Endodermal cell (in vitro differentiated cells): ENCODE data around the gene CCDC24. TPM values are rescaled to one million over a fixed set of nuclear protein-coding genes. Genes with fewer than 3 reads are reported as not detected.

Experiments
- DNase-seq: peaks from one replicate; pipeline ENCODE4 v3.0.0-alpha.2; 2017
- H3K27ac ChIP-seq: 2 replicates; pipeline ENCODE4 v1.5.1; 2013; ENCODE audit warnings: mild to moderate bottlenecking, low read depth, low read length, moderate library complexity
- H3K27me3 ChIP-seq: 2 replicates; pipeline ENCODE4 v1.6.1; 2013; ENCODE audit warnings: mild to moderate bottlenecking, low read length, moderate library complexity; ENCODE audit not compliant: insufficient read depth, control insufficient read depth, poor library complexity, severe bottlenecking
- H3K36me3 ChIP-seq: 2 replicates; pipeline ENCODE4 v1.7.0; 2013; ENCODE audit warnings: mild to moderate bottlenecking, low read length, moderate library complexity; ENCODE audit not compliant: control insufficient read depth, insufficient read depth
- H3K4me1 ChIP-seq: one replicate; pipeline ENCODE4 v1.7.0; 2013; ENCODE audit warnings: low read length; ENCODE audit not compliant: control insufficient read depth, insufficient read depth
- H3K4me3 ChIP-seq: 2 replicates; pipeline ENCODE4 v1.5.1; 2013; ENCODE audit warnings: mild to moderate bottlenecking, low read length, moderate library complexity
- H3K9ac ChIP-seq: 2 replicates; pipeline ENCODE4 v1.6.1; 2013; ENCODE audit warnings: mild to moderate bottlenecking, low read length, moderate library complexity; ENCODE audit not compliant: poor library complexity, severe bottlenecking; ENCODE audit errors: extremely low read depth
- H3K9me3 ChIP-seq: 2 replicates; pipeline ENCODE4 v1.6.1; 2013; ENCODE audit warnings: mild to moderate bottlenecking, low read length, moderate library complexity; ENCODE audit not compliant: control insufficient read depth
- H3K27ac Mint-ChIP-seq: 2 replicates; pipeline ENCODE4 v1.8.0; 2020; ENCODE audit warnings: mixed read lengths
- H3K27me3 Mint-ChIP-seq: 2 replicates; pipeline ENCODE4 v1.8.0; 2021; ENCODE audit warnings: mild to moderate bottlenecking, mixed read lengths; ENCODE audit not compliant: insufficient read depth
- H3K36me3 Mint-ChIP-seq: 2 replicates; pipeline ENCODE4 v1.8.0; 2020; ENCODE audit warnings: low read depth, mixed read lengths
- H3K4me1 Mint-ChIP-seq: 2 replicates; pipeline ENCODE4 v1.8.0; 2020; ENCODE audit warnings: mixed read lengths
- H3K4me3 Mint-ChIP-seq: 2 replicates; pipeline ENCODE4 v1.8.0; 2020; ENCODE audit warnings: mild to moderate bottlenecking, moderate library complexity, mixed read lengths
- H3K9me3 Mint-ChIP-seq: 2 replicates; pipeline ENCODE4 v1.8.0; 2020; ENCODE audit warnings: mild to moderate bottlenecking, mixed read lengths
- WGBS, 2 experiments: methylation state at CpG; one replicate each; pipeline versions ENCODE4 v1.1.5 to v1.1.7; 2013; ENCODE audit warnings: missing lambda C conversion rate in 2 of 2, mixed read lengths in 1 of 2; ENCODE audit not compliant: insufficient coverage in 1 of 2, insufficient read length in 1 of 2; 5-methylcytosine and 5-hydroxymethylcytosine counted together
- total RNA-seq, 2 donors: library from RNA; stranded (reverse); fragmentation: NEBNext Ultra II Directional in 1 of 2; extraction: Animal tissue kit (Norgen Biotek cat#: 25700) in 1 of 2; gene quantifications; 2 replicates in 1 of 2; 3 replicates in 1 of 2; pipeline ENCODE4 v1.2.1, GENCODE V29; 2021
- TF ChIP-seq, protein P1 (sequence below): fragments of 200-600 bp; sonication (generic); conservative IDR thresholded peaks from 2 replicates; pipeline ENCODE4 v1.5.0; 2021; ENCODE audit warnings: antibody characterized with exemption, mild to moderate bottlenecking

The CCDC24 gene
- total RNA-seq, 2 donors from 2014 or later = 26.6 to 31.1 TPM

DNA sequence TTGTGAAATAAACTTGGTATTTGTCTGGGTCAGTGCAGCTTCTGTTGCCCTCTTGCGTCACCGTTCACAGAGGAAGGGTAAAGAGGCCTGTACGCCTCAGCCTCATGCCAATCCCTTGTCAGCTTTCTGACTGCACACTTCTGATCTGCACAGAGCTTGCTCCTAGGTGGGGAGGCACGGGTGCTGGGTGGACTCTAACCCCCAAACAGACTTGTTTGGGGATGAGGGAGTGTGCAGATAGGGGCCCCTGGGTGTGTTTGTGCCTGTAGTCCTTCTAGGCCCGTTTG lies 13.2 kb upstream of the CCDC24 start:
- WGBS, 2 experiments = 82% methylated on average over 4 to 5 of the region's 5 CpGs

DNA sequence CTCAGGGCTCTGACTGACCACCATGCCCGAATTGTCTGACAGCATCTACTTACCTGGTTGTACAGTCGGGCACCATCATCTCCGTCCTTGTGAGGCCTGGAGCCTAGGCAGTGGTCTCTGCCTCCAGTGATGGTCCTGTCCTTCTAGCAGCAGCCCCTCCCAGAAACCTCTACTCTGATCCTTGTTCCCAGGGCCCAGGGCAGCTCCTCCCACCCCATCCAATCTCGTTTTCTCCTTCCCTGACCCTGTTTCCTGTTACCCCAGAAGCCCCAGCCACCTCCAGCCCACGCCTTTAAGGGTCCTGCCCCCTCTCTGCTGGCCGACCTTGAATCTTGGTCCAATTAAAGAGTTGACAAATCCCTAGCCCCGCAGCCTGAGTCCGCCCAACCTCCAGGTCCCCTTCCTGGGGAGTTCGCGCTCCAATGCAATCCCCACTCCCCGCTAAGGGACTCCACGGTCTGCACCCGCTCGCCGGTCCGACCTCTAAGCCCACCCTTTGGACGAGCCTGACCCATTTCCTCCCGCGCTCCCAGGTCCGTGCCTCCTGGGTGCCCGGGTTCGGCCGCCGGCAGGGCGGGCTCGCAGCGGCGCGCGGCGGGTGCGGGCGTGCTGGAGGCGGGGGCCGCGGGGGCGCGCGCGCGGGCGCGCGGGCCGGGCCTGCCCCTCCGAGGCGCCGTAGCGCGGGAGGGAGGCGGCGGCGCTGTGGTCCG lies 12.7 kb upstream of the CCDC24 start, which contains the start of gene B4GALT2:
TSS of gene B4GALT2 (plus strand) at position 660 of the 710 bp plus-strand sequence. CDS start 1,951 bp downstream, outside the sequence.
- peaks cover 28% of the 10 kb centered on the region for H3K4me1 Mint-ChIP-seq
- peak within 1 kb of the TSS; percentile 86 for H3K27ac Mint-ChIP-seq
- Histone ChIP-seq H3K9ac (peak within 1 kb of the TSS; percentile 63), H3K4me3 (peak within 1 kb of the TSS; percentile 86), H3K27ac (peak within 1 kb of the TSS; percentile 46), H3K9me3 (no peaks in the 10 kb centered on the region), H3K27me3 (no peaks in the 10 kb centered on the region), H3K4me1 (peaks cover 7% of the 10 kb centered on the region), H3K36me3 (peaks cover 20% of the 10 kb centered on the region)
- H3K36me3 Mint-ChIP-seq = peaks cover 31% of the 10 kb centered on the region
- DNase-seq = peak; percentile 80
- peak within 1 kb of the TSS; percentile 85 for H3K4me3 Mint-ChIP-seq
- H3K27me3 Mint-ChIP-seq = no peaks in the 10 kb centered on the region
- whole genome bisulfite sequencing, 2 experiments = 4 to 16% methylated on average over 14 to 54 of the region's 54 CpGs
- TF ChIP-seq, protein P1, sequence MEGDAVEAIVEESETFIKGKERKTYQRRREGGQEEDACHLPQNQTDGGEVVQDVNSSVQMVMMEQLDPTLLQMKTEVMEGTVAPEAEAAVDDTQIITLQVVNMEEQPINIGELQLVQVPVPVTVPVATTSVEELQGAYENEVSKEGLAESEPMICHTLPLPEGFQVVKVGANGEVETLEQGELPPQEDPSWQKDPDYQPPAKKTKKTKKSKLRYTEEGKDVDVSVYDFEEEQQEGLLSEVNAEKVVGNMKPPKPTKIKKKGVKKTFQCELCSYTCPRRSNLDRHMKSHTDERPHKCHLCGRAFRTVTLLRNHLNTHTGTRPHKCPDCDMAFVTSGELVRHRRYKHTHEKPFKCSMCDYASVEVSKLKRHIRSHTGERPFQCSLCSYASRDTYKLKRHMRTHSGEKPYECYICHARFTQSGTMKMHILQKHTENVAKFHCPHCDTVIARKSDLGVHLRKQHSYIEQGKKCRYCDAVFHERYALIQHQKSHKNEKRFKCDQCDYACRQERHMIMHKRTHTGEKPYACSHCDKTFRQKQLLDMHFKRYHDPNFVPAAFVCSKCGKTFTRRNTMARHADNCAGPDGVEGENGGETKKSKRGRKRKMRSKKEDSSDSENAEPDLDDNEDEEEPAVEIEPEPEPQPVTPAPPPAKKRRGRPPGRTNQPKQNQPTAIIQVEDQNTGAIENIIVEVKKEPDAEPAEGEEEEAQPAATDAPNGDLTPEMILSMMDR = no peak
- H3K9me3 Mint-ChIP-seq = no peaks in the 10 kb centered on the region

More for the DNA sequence above, 13.2 kb upstream of the CCDC24 start:
- Mint-ChIP-seq H3K4me1 (peaks cover 29% of the 10 kb centered on the region), H3K27me3 (no peaks in the 10 kb centered on the region), H3K27ac (peak overlapping the region; percentile 84), H3K9me3 (no peaks in the 10 kb centered on the region), H3K36me3 (peaks cover 30% of the 10 kb centered on the region), H3K4me3 (peak overlapping the region; percentile 85)
- no peak for DNase-seq
- H3K27me3 ChIP-seq = no peaks in the 10 kb centered on the region
- H3K4me1 ChIP-seq = peaks cover 7% of the 10 kb centered on the region
- peak overlapping the region; percentile 51 for H3K9ac ChIP-seq
- TF ChIP-seq, protein P1 = no peak
- no peaks in the 10 kb centered on the region for H3K9me3 ChIP-seq
- H3K4me3 ChIP-seq = peak overlapping the region; percentile 86
- H3K27ac ChIP-seq = no peak overlapping the region
- H3K36me3 ChIP-seq = peaks cover 23% of the 10 kb centered on the region

DNA sequence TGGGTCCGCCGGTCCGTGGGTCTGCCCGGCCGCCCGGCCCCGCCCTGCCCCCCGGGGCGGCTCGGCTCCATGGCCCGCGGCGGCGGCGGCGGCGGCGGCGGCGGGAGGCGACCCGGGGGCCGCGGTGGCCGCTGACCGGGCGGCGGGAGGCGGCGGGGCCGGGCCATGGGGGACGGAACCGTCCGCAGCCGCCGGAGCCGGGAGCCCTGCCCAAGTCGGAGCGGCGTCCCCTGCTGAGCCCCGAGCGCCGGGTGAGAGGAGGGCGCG lies 12.2 kb upstream of the CCDC24 start:
- Histone ChIP-seq H3K4me1 (peaks cover 7% of the 10 kb centered on the region), H3K36me3 (peaks cover 20% of the 10 kb centered on the region), H3K4me3 (peak overlapping the region; percentile 85), H3K9me3 (no peaks in the 10 kb centered on the region), H3K27ac (peak overlapping the region; percentile 46), H3K9ac (peak overlapping the region; percentile 63), H3K27me3 (no peaks in the 10 kb centered on the region)
- Mint-ChIP-seq H3K27me3 (no peaks in the 10 kb centered on the region), H3K36me3 (peaks cover 34% of the 10 kb centered on the region), H3K4me1 (peaks cover 23% of the 10 kb centered on the region), H3K4me3 (peak overlapping the region; percentile 85), H3K27ac (no peak overlapping the region), H3K9me3 (no peaks in the 10 kb centered on the region)
- no peak for DNase-seq
- WGBS, 2 experiments = 0% methylated on average over 16 to 45 of the region's 45 CpGs
- TF ChIP-seq, protein P1 = no peak
